GM18508 (cell line): Measurements from ENCODE around the gene CAMK4.
"Not testable (repeated sequence)": the region's sequence is repeated elsewhere in the genome, so short reads cannot be mapped to it uniquely, and the experiment has no call there.

Source experiments
- ATAC-seq: cut with Tn5 transposase; IDR thresholded peaks from one replicate; pipeline ENCODE4 v1.9.1; 2021; ENCODE audit warnings: moderate number of reproducible peaks; ENCODE audit not compliant: insufficient read depth, unreplicated experiment

The CAMK4 gene

GRCh38 chr5:111408817-111409216 is 184.6 kb downstream of the CAMK4 start:
- no peak for ATAC-seq

GRCh38 chr5:111409266-111409665 is 185.1 kb downstream of the CAMK4 start:
- not testable (repeated sequence) for ATAC-seq

GRCh38 chr5:111410067-111410466 is 185.9 kb downstream of the CAMK4 start:
- ATAC-seq, result not testable (repeated sequence)

- ATAC-seq, result no peak
Observed at GRCh38 chr5:111411301-111411700, 187.1 kb downstream of the CAMK4 start.

GRCh38 chr5:111412593-111412992 is 188.4 kb downstream of the CAMK4 start:
- no peak for ATAC-seq

- no peak for ATAC-seq
Observed at GRCh38 chr5:111415053-111415452, 190.9 kb downstream of the CAMK4 start.

- ATAC-seq, result no peak
Observed at GRCh38 chr5:111422245-111422644, 198.1 kb downstream of the CAMK4 start.

GRCh38 chr5:111422747-111423720 is 198.8 kb downstream of the CAMK4 start:
- ATAC-seq, result no peak

GRCh38 chr5:111425205-111425604 is 201.0 kb downstream of the CAMK4 start:
- no peak for ATAC-seq

GRCh38 chr5:111427762-111428161 is 203.6 kb downstream of the CAMK4 start:
- ATAC-seq, result no peak

- no peak for ATAC-seq
Observed at GRCh38 chr5:111432883-111433536, 208.8 kb downstream of the CAMK4 start.

GRCh38 chr5:111434800-111435199 is 210.6 kb downstream of the CAMK4 start:
- ATAC-seq, result no peak

- ATAC-seq, result no peak
Observed at GRCh38 chr5:111439473-111440075, 215.4 kb downstream of the CAMK4 start.

- no peak for ATAC-seq
Observed at GRCh38 chr5:111447099-111447498, 222.9 kb downstream of the CAMK4 start.

GRCh38 chr5:111447822-111448221 is 223.6 kb downstream of the CAMK4 start:
- no peak for ATAC-seq

GRCh38 chr5:111453295-111453694 is 229.1 kb downstream of the CAMK4 start:
- no peak for ATAC-seq

GRCh38 chr5:111453747-111454146 is 229.6 kb downstream of the CAMK4 start:
- no peak for ATAC-seq

- no peak for ATAC-seq
Observed at GRCh38 chr5:111454198-111454622, 230.0 kb downstream of the CAMK4 start.

GRCh38 chr5:111454776-111455175 is 230.6 kb downstream of the CAMK4 start:
- no peak for ATAC-seq

- no peak for ATAC-seq
Observed at GRCh38 chr5:111461255-111461671, 237.1 kb downstream of the CAMK4 start.

- no peak for ATAC-seq
Observed at GRCh38 chr5:111461934-111462333, 237.8 kb downstream of the CAMK4 start.
